Dermis microvascular lymphatic vessel endothelial cell (primary cell): ENCODE results near the gene TFAP2A. TPM values are rescaled to one million over a fixed set of nuclear protein-coding genes. Genes with fewer than 3 reads are reported as not detected.

ENCODE experiments used
- DNase-seq, 2 donors: peaks; one replicate each; pipeline versions ENCODE4 v3.0.0 to v3.0.0-alpha.2; 2010; ENCODE audit warnings: low read depth in 2 of 2
- total RNA-seq: library from RNA; depleted of rRNA; stranded (reverse); fragments of >200 nt; gene quantifications from 2 replicates; pipeline ENCODE4 v1.2.1, GENCODE V29; 2014

Gene TFAP2A
- total RNA-seq, 1 donor from 2014 or later = not detected

DNA sequence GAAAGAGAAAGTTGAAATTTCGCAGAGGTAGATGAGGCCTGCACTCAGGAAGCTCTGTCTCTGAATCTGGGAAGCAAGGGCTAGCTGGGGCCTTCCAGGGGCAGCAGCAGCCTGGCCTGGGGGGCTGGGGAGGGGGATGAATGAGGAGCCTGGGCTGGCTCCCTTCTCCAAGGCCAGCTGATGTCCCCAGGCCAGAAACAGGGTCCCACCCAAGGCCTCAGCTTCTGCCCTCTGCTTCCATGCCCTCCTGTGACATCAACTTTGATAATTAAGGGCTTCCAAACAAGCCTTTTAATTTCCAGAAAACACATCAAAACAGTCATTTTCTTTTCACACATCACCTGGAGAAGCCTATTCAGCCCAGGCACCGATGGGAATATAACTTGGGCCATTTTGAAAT is 15.4 kb downstream of the TFAP2A start:
- no peak for DNase-seq

DNA sequence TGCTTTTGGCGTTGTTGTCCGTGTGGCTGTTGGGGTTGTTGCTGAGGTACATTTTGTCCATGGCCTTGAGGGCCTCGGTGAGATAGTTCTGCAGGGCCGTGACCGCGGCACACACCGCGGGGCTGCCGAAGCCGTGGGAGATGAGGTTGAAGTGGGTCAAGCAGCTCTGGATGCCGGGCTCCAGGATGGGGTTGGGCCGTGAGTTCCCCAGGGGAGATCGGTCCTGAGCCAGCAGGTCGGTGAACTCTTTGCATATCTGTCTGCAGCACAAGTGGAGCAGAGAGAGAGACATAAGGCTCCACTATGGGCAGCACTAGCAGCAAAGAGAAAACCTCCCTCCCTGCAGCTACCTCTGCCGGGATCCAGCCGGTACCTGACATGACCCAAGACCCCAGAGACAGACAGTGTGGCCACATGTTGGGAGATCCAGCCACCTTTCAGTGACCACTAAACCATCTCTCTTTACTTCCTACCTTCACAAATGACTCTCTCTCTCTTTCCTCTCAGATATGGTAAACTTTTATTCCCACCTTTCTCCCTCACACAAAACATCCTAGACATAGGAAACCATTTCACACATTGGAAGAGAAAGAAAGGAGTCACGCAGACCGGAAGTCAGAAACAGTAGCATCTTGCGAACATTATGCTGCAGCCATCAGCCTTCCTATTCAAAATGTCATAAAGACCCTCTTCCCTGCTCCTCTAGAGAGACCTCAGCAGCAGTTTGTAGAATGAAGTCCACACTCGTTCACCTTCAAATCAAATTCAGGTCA is 16.2 kb downstream of the TFAP2A start:
- DNase-seq = no peak

DNA sequence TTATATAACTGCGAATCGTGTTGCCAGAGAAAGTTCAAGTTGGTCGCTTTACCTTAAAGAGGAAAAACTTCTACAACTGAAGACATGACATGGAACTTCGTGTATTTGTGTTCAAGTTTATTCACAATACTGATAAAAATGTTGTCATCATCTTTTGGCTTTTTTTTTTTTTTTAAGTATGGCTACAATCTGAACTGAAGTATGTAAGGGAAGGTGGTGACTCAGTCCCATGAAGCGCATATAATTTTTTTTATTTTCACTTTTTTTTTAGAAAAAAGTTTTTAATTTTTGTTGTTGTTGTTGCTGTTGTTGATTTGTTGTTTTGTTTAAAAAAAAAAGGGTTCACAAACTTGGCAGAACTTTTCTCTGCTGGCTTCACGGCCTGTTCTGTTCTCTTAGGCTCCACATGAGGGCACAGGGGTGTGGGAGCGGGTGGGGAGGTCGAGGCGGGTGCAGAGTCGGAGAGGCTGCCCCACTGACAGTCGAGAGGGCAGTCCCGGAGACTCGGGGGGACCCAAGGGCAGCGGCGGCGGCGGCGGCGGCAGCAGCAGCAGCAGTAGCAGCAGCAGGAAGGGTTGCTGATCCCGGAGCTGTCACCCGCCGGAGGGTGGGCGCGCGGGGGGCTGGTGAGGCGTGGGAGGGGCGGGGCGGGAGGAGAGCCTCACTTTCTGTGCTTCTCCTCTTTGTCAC is 17.0 kb downstream of the TFAP2A start:
- no peak for DNase-seq

DNA sequence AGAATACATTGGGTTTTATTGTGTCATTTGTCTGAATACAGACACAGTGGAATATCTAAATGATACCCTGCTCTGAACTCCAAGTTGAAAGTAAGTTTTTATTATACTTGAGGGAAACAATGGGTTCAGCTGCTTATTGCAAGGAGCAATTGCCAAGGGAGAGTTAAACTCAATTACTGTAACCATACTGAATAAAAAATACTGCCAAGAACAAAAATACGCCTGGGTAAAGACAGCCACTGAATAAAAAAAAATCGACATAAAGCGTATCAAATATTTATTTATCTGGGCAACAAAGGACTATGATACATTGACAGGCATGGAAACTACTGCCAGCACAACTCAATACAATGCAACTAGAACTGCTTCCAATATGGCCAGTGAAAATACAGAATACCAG is 18.1 kb downstream of the TFAP2A start:
- no peak for DNase-seq

DNA sequence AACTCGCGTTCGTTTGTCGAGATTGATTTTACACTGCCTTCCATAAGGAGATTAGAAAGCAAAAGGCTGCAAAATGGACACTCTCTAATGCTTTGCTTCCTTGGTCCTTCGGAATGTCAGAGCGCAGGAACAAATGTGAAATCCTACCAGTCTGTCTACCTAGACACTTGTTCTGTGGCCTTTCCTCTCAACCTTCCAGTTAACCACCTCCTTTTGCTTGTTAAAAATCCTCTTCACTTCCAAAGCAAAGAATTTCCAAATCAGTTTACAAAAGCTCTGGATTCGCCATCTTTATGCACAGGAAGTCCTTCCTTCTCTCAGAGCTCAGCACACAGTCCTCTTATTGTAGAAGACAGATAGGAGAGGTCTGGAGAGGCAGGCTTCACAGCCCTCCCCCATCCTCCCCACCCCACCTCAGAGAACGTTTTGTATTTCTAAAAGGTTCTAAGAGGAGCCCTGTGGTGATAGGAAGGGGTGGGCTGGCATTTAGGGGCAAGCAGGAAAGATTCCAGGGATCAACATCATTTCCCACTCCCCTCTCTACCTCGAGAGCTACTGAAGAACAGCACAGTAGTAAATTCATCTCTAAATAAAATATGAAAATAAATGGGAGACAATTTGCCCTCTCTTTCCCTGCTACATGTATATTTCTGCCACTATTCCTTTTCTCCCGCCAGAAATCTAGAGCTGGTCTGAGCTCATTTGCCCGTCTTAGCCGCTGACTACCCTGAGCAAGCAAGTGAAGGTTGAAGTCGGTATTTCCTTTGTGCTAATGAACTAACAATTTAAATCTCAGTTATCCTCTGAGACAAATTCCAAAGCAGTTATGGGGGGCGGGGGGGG is 18.9 kb downstream of the TFAP2A start:
- no peak for DNase-seq

DNA sequence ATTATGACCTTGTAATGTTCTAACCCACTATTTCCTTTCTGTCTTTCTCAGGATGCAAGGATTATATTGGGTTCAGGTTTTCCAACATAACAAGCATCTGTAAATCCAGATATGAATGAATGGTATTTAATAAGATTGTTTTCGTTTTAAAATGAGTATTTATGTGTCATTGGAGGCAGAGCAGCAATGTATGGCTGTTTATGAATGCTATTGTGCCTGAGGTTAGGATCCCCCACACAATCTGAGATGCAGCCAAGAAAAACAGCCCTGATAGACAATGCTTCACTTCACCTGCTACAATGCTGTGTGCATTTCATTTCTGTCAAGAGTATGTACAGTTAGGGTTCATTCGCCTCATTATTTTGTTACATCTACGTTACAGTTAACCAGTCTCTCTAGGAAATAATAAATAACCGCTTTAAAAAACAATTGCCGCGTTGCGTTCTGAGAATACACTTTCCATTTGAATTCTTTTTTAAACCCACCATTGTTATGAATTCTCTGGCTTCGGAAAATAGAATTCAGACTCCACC is 19.6 kb downstream of the TFAP2A start:
- DNase-seq = no peak

DNA sequence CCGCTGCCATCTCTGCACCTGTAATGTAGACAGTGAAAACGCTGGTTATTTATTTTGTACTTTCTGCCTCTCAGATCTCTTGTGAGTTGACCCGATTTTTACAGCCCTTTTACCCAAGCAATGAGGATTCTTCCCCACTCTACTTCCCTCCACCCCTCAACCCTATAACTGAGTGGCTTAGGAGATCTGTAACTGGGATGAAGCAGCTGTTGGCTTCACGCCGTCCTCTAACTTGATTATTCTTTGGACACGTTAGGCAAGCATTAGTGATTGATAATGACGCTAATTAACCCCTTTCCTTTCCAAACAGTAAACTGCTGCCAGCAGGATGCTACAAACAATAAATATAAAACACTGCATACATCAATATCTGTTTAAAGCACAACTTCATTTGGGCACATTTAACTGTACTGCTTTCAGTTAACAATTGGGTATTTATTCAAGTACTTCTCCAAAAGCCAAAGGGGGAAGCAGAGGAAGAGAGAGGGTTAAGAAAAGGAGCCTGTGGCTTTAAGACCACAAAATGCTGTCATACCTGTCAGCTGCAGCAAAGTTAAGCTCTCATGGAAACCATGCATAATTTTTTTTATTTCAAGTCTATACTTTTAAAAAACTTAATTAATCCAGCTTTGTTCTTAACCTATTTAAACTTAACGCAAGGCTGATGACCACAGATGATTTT is 21.2 kb downstream of the TFAP2A start:
- DNase-seq = no peak

DNA sequence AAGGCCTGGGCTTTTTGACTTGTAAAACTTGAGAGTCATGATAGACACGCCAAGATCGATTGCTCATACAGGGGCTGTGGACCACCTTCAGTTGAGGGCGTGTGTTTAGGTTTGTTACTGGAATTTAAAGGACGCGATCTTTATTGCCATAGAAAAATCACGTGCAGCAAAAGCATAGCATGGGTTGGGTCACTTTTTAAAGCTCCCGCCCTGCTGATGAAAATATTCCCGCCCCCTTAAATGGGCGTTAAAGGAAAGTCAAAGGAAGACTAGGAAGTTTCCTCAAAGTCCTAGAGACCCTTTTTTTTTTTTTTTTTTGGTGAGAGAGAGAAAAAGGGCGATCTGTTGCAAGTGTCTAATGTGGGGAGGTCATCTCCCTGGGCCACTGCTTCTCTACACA is 23.1 kb downstream of the TFAP2A start:
- no peak for DNase-seq

DNA sequence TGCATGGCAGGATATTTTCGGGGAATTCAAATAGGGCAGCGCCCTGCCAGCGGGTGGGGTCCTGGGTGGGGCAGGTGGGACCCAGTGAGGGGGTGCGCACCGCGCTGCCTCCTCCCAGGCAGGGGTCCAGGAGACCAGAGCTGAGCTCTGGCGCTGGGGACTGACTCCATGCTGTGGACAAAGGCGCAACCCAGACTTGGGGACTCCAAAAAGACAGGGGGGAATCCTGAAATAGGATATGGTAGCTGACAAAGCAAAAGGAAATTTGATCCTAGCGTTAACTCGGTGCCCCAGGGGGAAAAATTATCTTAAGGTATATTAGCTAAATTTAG is 23.6 kb downstream of the TFAP2A start:
- no peak for DNase-seq

DNA sequence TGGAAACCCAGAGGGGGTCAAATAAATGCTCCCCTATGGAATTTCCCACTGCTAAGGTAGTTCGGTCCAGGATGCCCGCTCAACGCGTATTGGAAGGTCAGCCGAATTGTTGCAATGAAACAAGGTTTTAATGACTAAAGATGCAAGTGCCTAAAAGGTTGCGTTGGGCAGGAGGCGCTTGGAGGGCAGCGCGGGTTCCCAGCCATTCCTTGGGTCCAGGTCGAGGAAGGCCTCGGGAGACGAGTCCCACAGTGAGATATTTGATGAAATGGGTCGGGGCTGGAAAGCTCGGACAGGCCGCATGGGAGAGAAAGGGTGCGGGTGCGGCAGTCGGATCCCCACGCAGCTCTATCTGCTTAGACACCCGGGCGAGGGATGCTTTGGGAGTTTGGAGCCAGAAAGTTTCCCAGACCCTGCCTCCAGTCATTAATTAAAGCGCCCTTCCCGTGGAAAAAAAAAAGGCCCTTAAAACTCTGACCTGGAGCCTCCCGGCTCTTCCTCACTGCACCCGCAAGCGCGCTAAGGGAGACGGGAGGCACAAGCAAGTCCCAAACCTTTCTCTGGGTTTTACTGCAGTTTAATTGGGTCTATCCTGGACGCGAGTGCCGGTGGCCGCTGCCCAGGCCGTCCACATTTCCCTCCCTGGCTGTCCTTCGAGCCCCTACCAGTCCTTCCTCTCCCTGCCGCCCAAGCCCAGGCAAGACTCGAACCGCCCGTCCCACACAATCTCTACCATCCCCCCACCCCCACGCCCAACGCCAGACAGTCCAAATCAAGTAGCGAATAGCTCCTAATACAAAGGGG is 24.2 kb downstream of the TFAP2A start:
- no peak for DNase-seq

DNA sequence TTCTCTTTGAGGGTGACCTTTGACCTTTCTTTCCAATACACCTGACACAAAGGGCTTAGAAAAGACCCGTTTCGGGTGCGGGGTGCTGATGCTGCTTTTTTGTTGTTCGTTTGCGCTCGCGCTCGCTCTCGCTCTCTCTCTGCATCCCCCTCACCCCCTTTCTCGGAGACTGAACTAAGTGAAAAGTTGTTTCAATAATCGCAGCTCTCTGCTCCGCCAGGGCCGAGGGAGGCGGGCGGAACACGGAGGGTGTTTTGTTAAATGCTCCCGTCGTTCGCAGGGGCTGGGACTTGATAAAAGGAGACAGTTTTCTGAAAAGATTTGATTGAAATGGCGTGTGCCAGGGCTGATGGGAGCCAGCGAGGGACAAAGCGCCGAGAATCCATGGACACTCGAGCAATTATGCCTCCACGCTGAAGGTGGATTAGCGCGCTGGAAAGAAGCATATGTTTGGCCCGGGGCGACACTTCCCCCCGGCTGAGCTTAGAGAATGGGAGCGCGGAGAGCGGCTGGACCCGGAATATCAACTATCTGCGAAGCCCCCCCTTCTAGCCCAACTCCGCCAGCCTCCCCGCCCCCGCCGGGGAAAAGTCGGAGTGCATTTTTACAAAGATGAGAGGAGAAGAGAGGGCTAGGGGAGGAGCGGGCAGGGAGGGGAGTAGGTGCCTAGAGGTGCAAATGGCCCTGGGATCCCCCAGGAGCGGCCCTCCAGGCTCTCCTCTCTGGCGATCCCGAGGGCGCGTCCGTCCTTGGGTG is 25.0 kb downstream of the TFAP2A start:
- no peak for DNase-seq

DNA sequence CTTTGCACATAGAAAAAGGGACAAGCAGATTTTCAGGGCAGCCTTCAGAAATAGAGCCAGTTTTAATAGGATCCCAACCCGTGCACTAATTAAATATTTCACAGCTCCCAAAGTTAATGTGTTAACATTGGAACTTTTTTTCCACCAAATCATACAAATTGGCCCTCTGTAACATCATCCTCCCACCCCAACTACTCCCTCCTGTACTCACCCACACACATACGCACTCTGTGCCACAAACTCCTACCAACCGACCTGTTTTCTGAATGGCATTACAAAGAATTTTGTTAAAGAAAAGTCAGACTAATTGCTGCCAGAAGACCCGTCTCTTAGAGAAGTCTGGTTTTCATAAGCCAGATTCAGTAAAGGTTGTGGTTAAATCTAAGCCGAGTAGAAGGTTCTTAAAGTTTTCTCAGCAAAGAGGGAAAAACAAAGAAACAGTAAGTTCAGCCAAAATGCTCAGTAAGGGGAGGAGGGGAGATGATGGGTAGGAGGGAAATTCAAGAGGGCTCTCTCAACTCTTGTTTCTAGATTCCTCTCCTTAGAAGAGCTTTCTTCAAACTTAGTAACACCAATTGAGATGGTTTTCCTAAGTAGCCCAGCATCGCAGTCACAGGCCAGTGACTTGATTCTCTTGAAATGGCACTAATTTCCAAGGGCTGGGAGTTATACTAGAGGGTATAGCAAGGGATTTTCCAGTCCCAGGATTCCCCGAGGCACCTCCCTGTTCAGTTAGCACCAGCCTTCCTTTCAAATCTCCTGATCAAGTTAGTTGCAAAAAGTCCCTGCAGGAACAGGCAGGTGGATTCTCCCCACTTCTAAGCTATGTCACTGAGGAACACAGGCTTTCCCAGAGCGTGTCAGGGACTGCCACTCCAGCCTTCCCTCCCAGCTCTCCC is 27.9 kb downstream of the TFAP2A start:
- no peak for DNase-seq

DNA sequence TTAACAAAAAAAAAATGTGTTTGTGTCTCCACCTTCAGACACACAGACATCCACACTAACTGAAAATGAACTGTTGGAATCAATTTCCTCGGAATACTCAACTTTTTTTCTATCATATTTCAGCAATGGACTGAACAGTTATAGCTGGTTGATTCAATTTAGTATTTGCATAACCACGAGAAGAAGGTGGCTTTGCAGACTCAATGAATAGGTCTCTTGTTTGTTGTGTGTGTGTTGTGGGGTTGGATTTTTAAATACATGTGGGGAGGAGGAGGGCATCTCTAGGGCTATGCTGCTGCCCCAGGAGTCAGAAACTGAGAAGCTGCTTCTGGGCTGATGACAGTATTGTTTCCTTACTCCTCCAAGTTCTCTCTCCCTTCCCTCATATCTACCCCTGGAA is 28.7 kb downstream of the TFAP2A start:
- DNase-seq = no peak

DNA sequence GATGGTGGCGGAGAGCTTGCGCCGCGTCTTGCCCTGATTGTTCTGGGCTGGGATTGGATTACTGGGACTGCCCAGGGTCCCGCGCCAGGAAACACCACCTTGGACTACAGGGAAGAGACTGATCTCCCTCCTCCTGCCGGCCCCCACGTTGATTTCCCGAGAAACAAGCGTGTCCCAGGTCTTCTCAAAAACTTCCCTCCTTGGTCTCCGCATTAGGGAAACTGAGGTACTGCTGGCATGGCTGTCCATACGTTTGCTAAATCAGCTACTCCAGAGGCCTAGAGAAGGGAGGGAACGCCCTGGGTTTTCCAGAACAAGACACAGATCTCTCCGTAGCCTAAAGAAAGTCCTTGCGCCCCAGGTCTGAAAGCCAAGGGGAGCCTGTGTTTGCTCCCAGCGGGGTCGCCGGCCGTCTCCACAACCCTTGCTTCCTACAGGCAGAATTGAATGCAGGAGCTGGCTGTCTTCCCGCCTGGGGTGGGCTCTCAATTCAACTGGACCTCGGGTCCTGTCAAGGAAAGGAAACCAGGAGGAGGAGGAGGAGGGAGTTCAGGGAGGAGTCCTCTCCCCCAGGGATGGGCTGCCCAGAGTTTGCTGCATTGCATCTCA is 29.2 kb downstream of the TFAP2A start:
- DNase-seq = no peak

DNA sequence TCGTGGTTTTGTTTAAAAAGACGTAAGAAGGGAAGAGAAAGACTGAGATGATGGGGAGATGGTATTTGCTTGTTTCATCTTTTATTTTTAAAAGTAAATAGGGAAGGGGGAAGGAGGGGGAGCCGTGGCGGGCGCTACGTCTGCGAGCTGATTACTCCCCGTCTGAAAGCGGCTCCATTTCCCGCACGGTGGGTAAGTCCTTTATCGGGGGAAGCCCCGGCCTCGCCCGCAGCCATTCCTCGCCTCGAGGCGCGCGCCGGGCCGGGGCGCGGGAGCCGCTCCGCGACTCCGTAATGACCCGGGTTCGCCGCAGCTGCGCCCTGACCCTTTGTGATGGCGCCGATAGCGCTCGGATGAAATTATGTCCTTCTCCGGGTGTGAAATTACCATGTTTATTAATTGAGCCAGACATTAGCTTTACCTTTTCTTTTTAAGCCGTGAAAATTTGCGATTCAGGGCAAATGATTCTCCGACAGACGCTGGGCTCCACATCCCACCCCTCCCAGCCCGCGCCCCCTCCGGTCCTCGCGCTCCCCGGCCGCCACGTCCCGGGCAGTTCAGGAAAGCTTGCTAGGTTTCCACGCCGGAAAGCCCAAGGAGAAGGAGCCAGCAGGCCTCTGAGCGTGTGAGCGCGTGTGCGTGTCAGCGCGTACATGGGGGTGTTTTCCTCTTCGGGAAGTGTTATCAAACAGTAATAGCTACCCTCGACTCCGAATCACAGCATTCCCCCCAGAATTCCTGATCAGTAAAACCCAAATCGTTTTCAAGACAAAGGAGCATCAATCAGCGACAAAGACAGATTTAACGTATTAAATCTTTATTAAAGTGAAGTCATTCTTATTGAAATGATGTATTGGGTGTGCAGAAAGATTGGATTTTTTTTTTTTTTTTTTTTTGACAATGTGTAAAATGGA is 30.0 kb downstream of the TFAP2A start:
- no peak for DNase-seq

DNA sequence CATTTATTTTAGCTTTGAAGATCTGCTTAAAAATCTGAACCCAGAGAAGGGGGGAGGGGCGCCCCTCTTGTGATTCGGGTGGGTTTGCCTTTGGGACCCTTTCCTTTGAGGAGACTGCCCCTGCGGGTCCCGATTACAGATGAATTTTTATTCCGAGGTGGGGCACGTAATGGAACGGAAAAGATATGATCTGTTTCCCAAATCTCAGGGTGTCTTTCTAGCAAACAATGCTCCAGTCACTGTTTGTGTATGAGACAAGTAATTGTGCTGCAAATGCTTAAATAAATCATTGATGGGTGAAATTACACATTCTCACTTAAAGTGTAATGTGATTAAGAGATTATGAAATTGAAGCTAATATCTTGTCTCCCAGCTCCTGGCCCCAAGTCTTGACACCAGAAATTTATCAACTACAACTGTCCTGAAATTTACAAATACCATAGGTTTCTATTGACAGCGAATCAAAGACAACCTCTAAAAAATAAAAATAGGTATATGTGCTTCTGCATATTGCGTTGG is 30.7 kb downstream of the TFAP2A start:
- DNase-seq = no peak
